Left ventricle myocardium inferior (tissue), 1 donor: Measurements from ENCODE around the gene MTCL1. TPM values are rescaled to one million over a fixed set of nuclear protein-coding genes. Genes with fewer than 3 reads are reported as not detected.

Source experiments
- DNase-seq: peaks from one replicate; pipeline ENCODE4 v3.0.0-alpha.2; 2020
- H3K27ac ChIP-seq: fragments of 200-600 bp; replicated peaks from 2 replicates; pipeline ENCODE4 v1.8.0; 2021
- H3K27me3 ChIP-seq: fragments of 200-600 bp; 2 replicates; pipeline ENCODE4 v1.8.0; 2021; ENCODE audit warnings: low read depth
- H3K36me3 ChIP-seq: fragments of 200-600 bp; 2 replicates; pipeline ENCODE4 v1.8.0; 2021
- H3K4me1 ChIP-seq: fragments of 200-600 bp; 2 replicates; pipeline ENCODE4 v1.8.0; 2021
- H3K4me3 ChIP-seq: fragments of 200-600 bp; 2 replicates; pipeline ENCODE4 v1.8.0; 2021; ENCODE audit warnings: mild to moderate bottlenecking, moderate library complexity
- H3K9me3 ChIP-seq: fragments of 200-600 bp; replicated peaks from 2 replicates; pipeline ENCODE4 v1.8.0; 2021
- CTCF ChIP-seq: fragments of 200-600 bp; IDR thresholded peaks from 2 replicates; pipeline ENCODE4 v1.8.0; 2021; ENCODE audit warnings: antibody characterized with exemption, mild to moderate bottlenecking, borderline replicate concordance
- intact Hi-C: fragments of 100-400 bp; cut with micrococcal nuclease; formaldehyde crosslinking; loops from one replicate; pipeline ENCODE4 v1.11.0; 2022
- total RNA-seq: library from RNA; stranded (reverse); fragmentation: NEBNext Ultra II Directional; extraction: Animal tissue kit (Norgen Biotek cat#: 25700); gene quantifications from one replicate; pipeline ENCODE4 v1.2.1, GENCODE V29; 2021
- donor health status: DM: no; HTN: yes; CAD: no; lungs with severe emphysema.

The MTCL1 gene
- total RNA-seq, 1 donor from 2014 or later = 9.1 TPM

DNA sequence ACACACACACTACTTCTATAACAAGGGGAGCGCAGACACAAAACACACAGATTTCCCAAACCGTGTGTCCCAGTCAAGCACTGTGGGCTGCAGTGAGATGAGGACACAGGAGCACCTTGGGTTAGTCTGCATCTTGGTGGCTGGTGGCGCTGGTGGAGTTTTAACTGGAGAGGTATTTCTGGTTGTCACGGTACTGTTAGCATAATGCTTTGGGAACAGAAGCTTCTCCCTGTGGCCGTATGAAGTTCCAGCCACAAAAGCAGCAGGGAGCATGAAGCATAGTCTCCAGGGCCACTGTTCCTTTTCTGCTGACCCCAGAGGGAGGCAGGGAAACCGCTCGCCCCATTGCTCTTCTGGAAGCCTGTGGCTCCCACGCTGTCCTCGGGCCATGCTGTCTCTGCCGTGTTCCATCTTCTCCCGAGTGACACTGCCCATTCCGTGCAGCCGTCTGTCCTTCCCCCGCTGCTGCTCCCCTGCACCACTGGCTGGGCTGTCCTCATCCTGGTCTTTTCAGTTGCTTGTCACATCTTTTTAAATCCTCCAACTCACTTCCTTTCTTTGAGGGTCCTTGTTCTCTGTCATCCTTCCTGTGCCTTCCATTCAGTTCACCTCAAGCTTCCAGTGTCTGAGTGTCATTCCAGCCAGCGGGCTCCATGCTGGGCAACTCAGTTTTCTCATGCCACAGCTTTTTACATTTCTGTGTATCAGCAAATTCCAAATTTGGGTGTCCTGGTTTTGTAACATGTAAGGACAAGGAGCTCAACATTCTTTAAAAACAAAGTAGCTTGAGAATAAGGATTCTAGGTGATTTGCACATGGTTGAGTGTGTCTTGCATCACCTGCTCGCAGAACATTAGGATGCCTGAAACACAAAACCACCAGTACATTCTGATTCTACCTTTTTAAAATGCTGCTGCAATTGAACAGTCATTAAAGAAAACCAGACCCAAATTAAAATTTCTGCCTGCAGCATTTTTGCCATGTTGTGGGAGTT, 125.0 kb downstream of the MTCL1 start:
- H3K4me1 ChIP-seq = peaks cover 9% of the 10 kb centered on the region
- H3K9me3 ChIP-seq = no peaks in the 10 kb centered on the region
- H3K36me3 ChIP-seq = no peaks in the 10 kb centered on the region
- intact Hi-C loops = no loop called here
- no peaks in the 10 kb centered on the region for H3K27me3 ChIP-seq
- H3K4me3 ChIP-seq = no peak overlapping the region
- TF ChIP-seq CTCF = no peak
- DNase-seq = no peak
- H3K27ac ChIP-seq = no peak overlapping the region

GRCh38 chr18:8831112-8831511, 125.8 kb downstream of the MTCL1 start:
- no peak for TF ChIP-seq CTCF
- H3K36me3 ChIP-seq = no peaks in the 10 kb centered on the region
- intact Hi-C loops = no loop called here
- no peak for DNase-seq
- H3K4me1 ChIP-seq = peaks cover 11% of the 10 kb centered on the region
- peaks cover 1% of the 10 kb centered on the region for H3K9me3 ChIP-seq
- no peaks in the 10 kb centered on the region for H3K27me3 ChIP-seq
- H3K4me3 ChIP-seq = no peak overlapping the region
- no peak overlapping the region for H3K27ac ChIP-seq

GRCh38 chr18:8831531-8831930, 126.2 kb downstream of the MTCL1 start:
- peaks cover 5% of the 10 kb centered on the region for H3K9me3 ChIP-seq
- no peak overlapping the region for H3K27ac ChIP-seq
- no peak for TF ChIP-seq CTCF
- no peaks in the 10 kb centered on the region for H3K36me3 ChIP-seq
- peaks cover 11% of the 10 kb centered on the region for H3K4me1 ChIP-seq
- no peak overlapping the region for H3K4me3 ChIP-seq
- intact Hi-C loops = no loop called here
- no peaks in the 10 kb centered on the region for H3K27me3 ChIP-seq
- no peak for DNase-seq

- Histone ChIP-seq H3K27ac (no peak overlapping the region), H3K4me1 (peaks cover 4% of the 10 kb centered on the region), H3K4me3 (no peak overlapping the region), H3K27me3 (no peaks in the 10 kb centered on the region), H3K36me3 (no peaks in the 10 kb centered on the region), H3K9me3 (peaks cover 22% of the 10 kb centered on the region)
- TF ChIP-seq CTCF = no peak
- intact Hi-C loops = no loop called here
- DNase-seq = no peak
Observed at GRCh38 chr18:8833480-8833879, 128.1 kb downstream of the MTCL1 start.

DNA sequence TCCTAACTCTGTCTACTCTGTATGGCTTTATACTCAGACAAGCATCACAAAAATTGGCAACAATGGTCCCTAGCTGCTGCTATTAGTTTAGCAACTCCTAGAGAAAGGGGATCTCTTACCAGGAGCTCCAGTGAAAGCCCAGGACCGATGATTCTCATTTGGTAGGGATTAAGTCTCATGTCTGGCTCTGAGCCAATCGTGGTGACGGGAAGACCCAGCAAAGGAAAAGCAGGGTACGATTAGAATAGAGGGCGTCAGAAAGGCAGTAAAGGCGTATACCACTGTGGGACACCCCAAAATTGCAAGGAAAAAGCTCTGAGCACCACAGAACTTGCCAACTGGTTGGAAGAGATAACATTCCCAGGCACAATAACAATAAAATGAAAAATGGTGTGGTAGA, 129.5 kb downstream of the MTCL1 start:
- H3K4me1 ChIP-seq = peaks cover 6% of the 10 kb centered on the region
- intact Hi-C loops = no loop called here
- H3K27ac ChIP-seq = no peak overlapping the region
- H3K9me3 ChIP-seq = peaks cover 22% of the 10 kb centered on the region
- no peaks in the 10 kb centered on the region for H3K27me3 ChIP-seq
- no peak for TF ChIP-seq CTCF
- H3K36me3 ChIP-seq = no peaks in the 10 kb centered on the region
- DNase-seq = no peak
- no peak overlapping the region for H3K4me3 ChIP-seq
